Mucosa of descending colon (tissue), 3 donors: ENCODE measurements around the gene TTYH3. TPM values are rescaled to one million over a fixed set of nuclear protein-coding genes. Genes with fewer than 3 reads are reported as not detected.
A peak's percentile ranks its signal among the peaks of the same experiment; 100 is the strongest.

Source experiments
- ATAC-seq: fragments of 200-7000 bp; cut with Tn5 transposase; one replicate; pipeline ENCODE4 v1.9.1; 2020; ENCODE audit warnings: mild to moderate bottlenecking, moderate library complexity
- DNase-seq, 3 donors: peaks; one replicate each; pipeline ENCODE4 v3.0.0-alpha.2; 2020
- H3K36me3 ChIP-seq: fragments of 200-600 bp; one replicate; pipeline ENCODE4 v1.8.0; 2021; ENCODE audit warnings: low read depth, mild to moderate bottlenecking
- H3K4me1 ChIP-seq: fragments of 200-600 bp; one replicate; pipeline ENCODE4 v1.8.0; 2021; ENCODE audit warnings: low read depth, mild to moderate bottlenecking
- H3K4me3 ChIP-seq: fragments of 200-600 bp; one replicate; pipeline ENCODE4 v1.8.0; 2021; ENCODE audit warnings: mild to moderate bottlenecking
- H3K9me3 ChIP-seq: fragments of 200-600 bp; one replicate; pipeline ENCODE4 v1.8.0; 2021; ENCODE audit warnings: mild to moderate bottlenecking
- CTCF ChIP-seq: fragments of 200-600 bp; IDR thresholded peaks from one replicate; pipeline ENCODE4 v1.8.0; 2022; ENCODE audit warnings: antibody characterized with exemption, mild to moderate bottlenecking
- intact Hi-C, 2 donors: fragments of 100-400 bp; cut with DNase I in 1 of 2; cut with micrococcal nuclease in 1 of 2; formaldehyde crosslinking; loops; one replicate each; pipeline versions ENCODE4 v1.11.0 to v1.11.1; 2022; cut with DNase I, micrococcal nuclease
- total RNA-seq, 3 donors: library from RNA; stranded (reverse); fragmentation: NEBNext Ultra II Directional in 2 of 3; extraction: Animal tissue kit (Norgen Biotek cat#: 25700) in 2 of 3; gene quantifications; one replicate each; pipeline versions ENCODE4 v1.2.1 to v1.2.4, GENCODE V29; 2021 to 2023
- donor health status: DM: no; HTN: no; CAD: no; lungs with moderate emphysema.
- donor health status: DM: no; HTN: no; CAD: no.
- donor health status: DM: no; HTN: yes; CAD: no.

TTYH3 gene
- total RNA-seq, 3 donors from 2014 or later, result 23.4 to 63.7 (median 32.1) TPM

GRCh38 chr7:2611922-2612321 lies 19.9 kb upstream of the TTYH3 start:
- DNase-seq, result no peak
- intact Hi-C loops, result no loop called here
- Histone ChIP-seq H3K4me3 (no peak overlapping the region), H3K9me3 (no peaks in the 10 kb centered on the region), H3K36me3 (no peaks in the 10 kb centered on the region), H3K4me1 (peaks cover under 1% of the 10 kb centered on the region)
- no peak for TF ChIP-seq CTCF
- no peak for ATAC-seq

- H3K9me3 ChIP-seq, result no peaks in the 10 kb centered on the region
- peaks cover 5% of the 10 kb centered on the region for H3K4me1 ChIP-seq
- DNase-seq, result peak in 2 of 3 donors; percentile 58 to 63
- TF ChIP-seq CTCF, result no peak
- intact Hi-C loops, result no loop called here
- no peak overlapping the region for H3K4me3 ChIP-seq
- ATAC-seq, result peak; percentile 64
- H3K36me3 ChIP-seq, result no peaks in the 10 kb centered on the region
These were observed 19.2 kb upstream of the TTYH3 start for GRCh38 chr7:2612445-2613097.

GRCh38 chr7:2613098-2613930 lies 18.5 kb upstream of the TTYH3 start:
- intact Hi-C loops, result no loop called here
- H3K4me3 ChIP-seq, result no peak overlapping the region
- DNase-seq (no peak), ATAC-seq (no peak)
- H3K4me1 ChIP-seq, result peaks cover 5% of the 10 kb centered on the region
- no peaks in the 10 kb centered on the region for H3K36me3 ChIP-seq
- no peaks in the 10 kb centered on the region for H3K9me3 ChIP-seq
- TF ChIP-seq CTCF, result no peak

GRCh38 chr7:2613931-2614600 lies 17.7 kb upstream of the TTYH3 start:
- DNase-seq (no peak), ATAC-seq (no peak)
- no peaks in the 10 kb centered on the region for H3K9me3 ChIP-seq
- H3K36me3 ChIP-seq, result no peaks in the 10 kb centered on the region
- intact Hi-C loops, result no loop called here
- TF ChIP-seq CTCF, result no peak
- no peak overlapping the region for H3K4me3 ChIP-seq
- peaks cover 5% of the 10 kb centered on the region for H3K4me1 ChIP-seq

- Histone ChIP-seq H3K36me3 (no peaks in the 10 kb centered on the region), H3K4me3 (no peak overlapping the region), H3K4me1 (peaks cover 5% of the 10 kb centered on the region), H3K9me3 (no peaks in the 10 kb centered on the region)
- no peak for DNase-seq
- TF ChIP-seq CTCF, result no peak
- intact Hi-C loops, result no loop called here
- no peak for ATAC-seq
These were observed 17.0 kb upstream of the TTYH3 start for GRCh38 chr7:2614631-2615330.
